NCI-H2029 (cell line): ENCODE measurements around the gene PPP1R18.
"Not testable (repeated sequence)": the region's sequence is repeated elsewhere in the genome, so short reads cannot be mapped to it uniquely, and the experiment has no call there.

Experiments
- DNase-seq: peaks from one replicate; lab custom pipeline; 2025; lab: John Stamatoyannopoulos, UW

Gene PPP1R18

DNA sequence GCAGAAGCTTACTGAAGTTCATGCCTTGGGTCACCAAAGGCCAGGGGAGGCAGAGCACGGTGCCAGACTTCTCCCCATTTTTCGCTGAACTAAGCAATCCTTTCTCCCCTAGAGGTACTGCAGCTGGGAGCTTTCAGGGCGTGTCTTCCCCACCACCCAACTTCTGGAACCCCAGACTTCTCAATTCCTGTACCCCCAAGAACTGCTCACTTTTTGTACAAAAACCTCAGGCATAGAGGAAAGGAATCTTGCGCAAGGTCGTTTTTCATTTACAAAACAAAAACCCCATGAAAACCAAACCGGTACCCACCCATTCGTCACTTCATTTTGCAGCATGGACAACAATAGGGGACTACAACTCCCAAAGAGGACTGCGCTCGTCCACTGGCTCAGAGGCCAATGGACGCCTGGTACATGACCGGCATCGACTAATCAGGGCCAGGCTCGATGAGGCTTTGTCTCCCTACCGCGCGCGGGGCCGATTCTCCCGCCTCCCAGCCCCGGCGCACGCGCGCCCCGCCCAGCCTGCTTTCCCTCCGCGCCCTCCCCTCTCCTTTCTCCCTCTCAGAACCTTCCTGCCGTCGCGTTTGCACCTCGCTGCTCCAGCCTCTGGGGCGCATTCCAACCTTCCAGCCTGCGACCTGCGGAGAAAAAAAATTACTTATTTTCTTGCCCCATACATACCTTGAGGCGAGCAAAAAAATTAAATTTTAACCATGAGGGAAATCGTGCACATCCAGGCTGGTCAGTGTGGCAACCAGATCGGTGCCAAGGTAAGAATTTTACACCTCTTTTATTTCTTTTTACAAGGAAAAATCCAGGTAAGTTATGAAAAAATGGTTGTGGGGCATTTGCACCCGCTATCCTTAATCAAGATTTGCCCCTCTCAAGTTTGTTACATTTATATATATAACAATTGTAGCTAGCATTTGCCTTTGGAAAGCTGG lies 33.6 kb upstream of the PPP1R18 start, which contains the start of gene TUBB:
Gene TUBB (plus strand): TSS at position 562 of the 947 bp plus-strand sequence. CDS start 155 bp downstream, at position 717.
- peak; percentile 98 for DNase-seq

- DNase-seq: no peak
Measured at GRCh38 chr6:30719356-30719755, 32.9 kb upstream of the PPP1R18 start.

DNA sequence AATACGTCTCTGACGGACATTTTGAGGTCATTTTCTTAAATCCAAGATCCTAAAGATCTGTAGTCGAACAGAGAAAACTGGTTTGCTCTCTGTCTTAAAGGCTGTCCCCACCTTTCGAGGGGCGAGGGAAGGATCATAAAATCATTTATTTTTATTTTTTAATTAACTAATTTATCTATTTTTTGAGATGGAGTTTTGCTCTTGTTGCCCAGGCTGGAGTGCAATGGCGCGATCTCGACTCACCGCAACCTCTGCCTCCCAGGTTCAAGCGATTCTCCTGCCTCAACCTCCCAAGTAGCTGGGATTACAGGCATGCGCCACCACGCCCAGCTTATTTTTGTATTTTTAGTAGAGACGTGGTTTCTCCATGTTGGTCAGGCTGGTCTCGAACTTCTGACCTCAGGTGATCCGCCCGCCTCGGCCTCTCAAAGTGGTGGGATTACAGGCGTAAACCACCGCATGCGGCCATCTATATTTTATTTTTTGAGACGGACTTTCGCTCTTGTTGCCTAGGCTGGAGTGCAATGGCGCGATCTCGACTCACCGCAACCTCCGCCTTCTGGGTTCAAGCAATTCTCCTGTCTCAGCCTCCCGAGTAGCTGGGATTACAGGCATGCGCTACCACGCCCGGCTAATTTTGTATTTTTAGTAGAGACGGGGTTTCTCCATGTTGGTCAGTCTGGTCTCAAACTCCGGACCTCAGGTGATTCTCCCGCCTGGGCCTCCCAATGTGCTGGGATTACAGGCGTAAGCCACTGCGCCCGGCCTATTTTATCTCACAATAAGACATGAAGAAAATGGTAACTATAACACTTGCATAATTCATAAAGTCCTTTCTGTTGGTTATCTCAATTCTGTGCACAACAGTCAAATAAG lies 31.6 kb upstream of the PPP1R18 start:
- DNase-seq: not testable (repeated sequence)

- peak; percentile 100 for DNase-seq
Measured at GRCh38 chr6:30717129-30717844, 30.8 kb upstream of the PPP1R18 start, which contains the start of gene MDC1. Gene MDC1 (minus strand): TSS chr6:30717281. CDS start chr6:30715175, 2,106 bp downstream.

DNA sequence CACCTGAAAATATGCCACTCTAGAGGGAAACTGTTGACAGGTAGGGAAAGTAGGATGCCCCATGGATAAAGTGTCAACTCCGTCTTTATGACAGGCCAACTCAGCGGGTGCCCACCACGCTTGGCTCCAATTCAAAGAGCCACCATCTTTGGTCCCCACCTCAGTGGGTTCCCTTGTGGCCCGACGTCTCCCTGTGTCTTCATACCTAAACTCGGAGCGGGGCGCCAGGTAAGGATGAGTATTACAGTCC lies 30.4 kb upstream of the PPP1R18 start:
- DNase-seq: no peak

GRCh38 chr6:30714263-30714662 lies 27.8 kb upstream of the PPP1R18 start:
- no peak for DNase-seq

GRCh38 chr6:30712441-30712945 lies 26.0 kb upstream of the PPP1R18 start:
- no peak for DNase-seq

DNA sequence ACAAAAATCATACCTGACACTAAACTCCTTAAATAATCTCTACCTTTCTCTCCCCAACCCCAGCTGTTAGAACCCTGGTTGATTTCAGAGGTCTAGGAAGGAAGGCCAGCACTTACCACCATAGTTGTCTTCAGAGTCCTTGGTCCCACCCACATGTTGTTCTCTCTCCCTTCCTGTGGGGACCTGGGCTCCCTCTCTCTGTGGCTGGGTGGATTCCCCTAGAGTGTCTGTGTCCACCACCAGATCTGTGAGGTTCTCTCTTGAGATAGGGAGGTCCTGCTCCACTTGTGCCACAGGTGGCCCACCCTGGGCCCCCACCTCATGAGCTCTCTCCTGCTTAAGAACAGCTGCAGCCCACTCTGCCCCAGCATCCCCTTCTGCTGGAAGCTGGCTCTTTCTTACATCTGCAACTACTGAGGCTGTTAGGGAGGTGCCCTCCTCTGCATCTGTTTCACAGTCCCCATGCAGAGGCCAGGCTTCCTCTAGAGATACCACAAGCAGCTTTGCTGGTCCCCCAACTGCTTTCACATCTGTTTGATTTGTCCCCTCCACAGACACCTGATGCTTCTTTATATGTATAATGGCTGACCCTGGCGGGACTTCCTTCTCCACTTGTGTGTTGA lies 25.4 kb upstream of the PPP1R18 start:
- no peak for DNase-seq

GRCh38 chr6:30709101-30709868 lies 22.8 kb upstream of the PPP1R18 start:
- DNase-seq: no peak

- peak; percentile 90 for DNase-seq
Measured at GRCh38 chr6:30707281-30707850, 20.9 kb upstream of the PPP1R18 start.

DNA sequence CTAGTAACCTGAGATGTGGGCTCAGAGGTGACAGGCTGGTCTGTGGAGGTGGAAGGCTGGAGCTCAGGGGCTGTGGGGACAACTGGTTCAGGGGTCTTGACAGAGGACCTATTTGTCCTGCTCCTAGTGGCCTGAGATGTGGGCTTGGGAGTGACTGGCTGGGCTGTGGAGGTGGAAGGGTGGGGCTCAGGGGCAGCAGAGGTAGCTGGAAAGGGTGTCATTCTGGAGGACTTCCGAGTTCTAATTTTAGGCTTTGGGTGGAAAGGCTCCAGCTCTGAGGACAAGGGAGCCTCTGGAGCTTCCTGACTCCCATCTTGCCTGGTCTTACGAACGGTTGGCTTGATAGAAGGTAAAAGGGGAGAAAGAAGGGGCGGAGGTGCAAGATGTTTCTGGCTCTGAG lies 19.2 kb upstream of the PPP1R18 start:
- no peak for DNase-seq

GRCh38 chr6:30703821-30704220 lies 17.4 kb upstream of the PPP1R18 start:
- DNase-seq: no peak

DNA sequence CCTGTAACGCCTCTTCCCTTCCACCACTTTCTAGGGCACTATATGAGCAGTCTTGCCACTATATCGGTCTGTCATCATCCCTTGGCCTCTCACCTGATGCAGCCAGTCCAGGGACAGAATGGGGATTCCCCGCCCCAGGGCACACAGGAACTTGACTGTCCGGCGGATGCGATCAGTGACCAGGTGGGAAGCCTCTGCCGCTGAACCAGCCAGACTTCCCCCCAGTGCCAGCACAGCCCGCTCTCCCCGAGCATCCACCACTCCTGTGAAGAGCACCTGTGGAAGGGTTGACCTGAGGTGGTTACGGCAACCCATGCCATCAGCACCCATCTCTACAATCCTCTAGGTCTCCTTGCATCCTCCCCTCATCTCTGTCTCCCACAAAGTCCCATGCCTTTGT lies 16.6 kb upstream of the PPP1R18 start:
- no peak for DNase-seq

GRCh38 chr6:30700340-30700739 lies 13.9 kb upstream of the PPP1R18 start:
- no peak for DNase-seq

GRCh38 chr6:30696432-30696831 lies 10.0 kb upstream of the PPP1R18 start:
- DNase-seq: no peak

GRCh38 chr6:30691208-30691847 lies 4.9 kb upstream of the PPP1R18 start:
- no peak for DNase-seq

DNA sequence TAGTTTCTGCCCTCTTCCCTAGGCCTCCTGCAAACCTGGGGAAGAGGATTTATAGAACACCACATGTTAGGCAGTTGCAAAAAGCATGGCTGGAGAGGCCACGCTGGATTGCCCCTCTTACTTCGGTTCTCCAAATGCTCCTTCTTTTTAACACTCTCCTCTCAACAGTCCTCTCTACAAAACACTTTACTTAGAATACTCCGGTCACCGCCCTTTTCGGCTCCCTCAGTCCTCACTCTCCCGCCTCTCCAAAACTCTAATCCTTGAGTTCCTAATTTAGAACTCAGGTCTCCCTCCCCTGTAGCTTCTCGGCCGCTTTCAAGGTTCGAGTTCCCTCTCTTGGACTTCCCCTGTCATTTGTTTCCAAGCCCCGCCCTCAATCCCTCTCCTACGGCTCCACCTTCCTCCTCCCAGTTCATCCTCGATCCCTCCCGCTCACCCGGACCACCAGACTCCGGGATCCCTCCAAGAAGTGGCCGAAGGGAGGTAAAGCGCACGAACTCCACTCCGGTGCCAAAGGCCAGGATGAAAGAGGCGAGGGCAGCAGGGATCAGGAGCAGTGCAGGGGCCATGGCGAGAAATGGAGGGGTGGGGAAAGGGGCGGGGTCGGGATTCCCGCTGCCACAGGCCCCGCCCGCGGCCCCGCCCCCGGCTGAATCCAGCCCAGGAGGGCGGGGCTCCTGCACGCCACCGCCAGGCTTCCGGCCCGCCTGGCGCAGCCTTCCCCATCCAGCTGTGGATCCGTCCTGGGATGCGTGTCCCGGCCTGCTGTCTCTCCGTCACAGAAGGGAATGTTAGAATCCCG lies 4.2 kb upstream of the PPP1R18 start, which contains the start of gene NRM:
Gene NRM (minus strand): TSS at position 582 of the 805 bp plus-strand sequence. CDS start 10 bp downstream, at position 572.
- DNase-seq: peak; percentile 85

DNA sequence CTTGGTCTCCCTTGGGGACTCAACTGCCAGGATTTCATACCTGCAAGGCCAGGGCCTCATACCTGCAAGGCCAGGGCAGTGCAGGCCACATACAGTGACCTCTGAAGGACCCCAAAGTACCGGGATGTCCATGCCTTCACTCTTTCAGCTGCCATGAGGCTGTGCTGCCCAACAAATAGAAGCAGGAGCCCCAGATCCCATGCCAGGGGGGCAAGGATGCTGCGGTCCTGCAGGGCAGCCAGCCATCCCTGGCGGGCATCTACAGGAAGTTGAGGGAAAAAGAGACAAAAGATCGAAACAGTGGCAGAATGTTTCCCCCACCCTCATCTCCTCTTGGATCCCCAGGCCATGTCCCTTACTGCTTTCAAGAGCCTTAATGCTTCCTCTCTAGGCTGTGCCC lies 3.5 kb upstream of the PPP1R18 start:
- DNase-seq: no peak
